GM10248 (cell line): ENCODE data around the gene GRB10.

ENCODE experiments used
- CTCF ChIA-PET: fragments of 300-600 bp; sonication (Branson Sonifier 250); formaldehyde crosslinking; extraction: SDS; loops from one replicate; lab custom pipeline; 2021; ENCODE audit warnings: antibody characterized with exemption; lab: Yijun Ruan, JAX
- POLR2A ChIA-PET: fragments of 350-650 bp; sonication (Branson Sonifier 250); formaldehyde crosslinking; extraction: SDS; loops from one replicate; lab custom pipeline; 2020; ENCODE audit warnings: antibody characterized with exemption; lab: Yijun Ruan, JAX
- DNase-seq: peaks from one replicate; pipeline ENCODE4 v3.0.0; 2012; ENCODE audit errors: extremely low spot score
- CTCF ChIP-seq: IDR thresholded peaks from 2 replicates; pipeline ENCODE4 v1.5.1; 2012; ENCODE audit warnings: mild to moderate bottlenecking, low read depth; ENCODE audit errors: extremely low read depth, missing control alignments, control extremely low read depth

GRB10 gene

GRCh38 chr7:50620433-50620832, 162.3 kb downstream of the GRB10 start:
- TF ChIP-seq CTCF, result no peak
- ChIA-PET CTCF (no interaction called here), POLR2A (no interaction called here)
- DNase-seq, result no peak

- ChIA-PET CTCF (interaction anchor here (2.7 kb wide), 1 partner anchor 12 kb away, joined by 10 read pairs; no protein-coding TSS in a partner anchor), POLR2A (no interaction called here)
- TF ChIP-seq CTCF, result no peak
- no peak for DNase-seq
These were observed 163.0 kb downstream of the GRB10 start for GRCh38 chr7:50619684-50620083.

GRCh38 chr7:50618281-50618680, 164.4 kb downstream of the GRB10 start:
- CTCF ChIA-PET, result interaction anchor here (2.7 to 2.8 kb wide), 2 partner anchors 11 to 14 kb away, joined by 8 to 10 read pairs; no protein-coding TSS in a partner anchor
- DNase-seq, result no peak
- TF ChIP-seq CTCF, result no peak
- POLR2A ChIA-PET, result no interaction called here

- ChIA-PET CTCF (interaction anchor here (0.9 to 3.5 kb wide), 4 partner anchors 12 to 60 kb away, joined by 3 to 22 read pairs (median 4); no protein-coding TSS in a partner anchor), POLR2A (no interaction called here)
- DNase-seq, result no peak
- TF ChIP-seq CTCF, result no peak
These were observed 167.1 kb downstream of the GRB10 start for GRCh38 chr7:50615519-50616080.

GRCh38 chr7:50614721-50615518, 167.8 kb downstream of the GRB10 start:
- POLR2A ChIA-PET, result no interaction called here
- peak; percentile 3 for TF ChIP-seq CTCF
- CTCF ChIA-PET, result interaction anchor here (0.9 to 3.5 kb wide), 5 partner anchors 11 to 61 kb away, joined by 3 to 22 read pairs (median 3); no protein-coding TSS in a partner anchor
- no peak for DNase-seq

- no peak for DNase-seq
- ChIA-PET CTCF (interaction anchor here (3.5 kb wide), 1 partner anchor 20 kb away, joined by 22 read pairs; no protein-coding TSS in a partner anchor), POLR2A (no interaction called here)
- TF ChIP-seq CTCF, result no peak
These were observed 169.2 kb downstream of the GRB10 start for GRCh38 chr7:50613473-50613872.
